Hepatocyte (in vitro differentiated cells): ENCODE measurements around the gene ADAM10.

ENCODE experiments used
- CTCF ChIP-seq: fragments of 200-600 bp; sonication (generic); IDR thresholded peaks from 2 replicates; pipeline ENCODE4 v1.5.1; 2016; ENCODE audit warnings: antibody characterized with exemption, mild to moderate bottlenecking; ENCODE audit not compliant: poor library complexity
- EZH2phosphoT487 ChIP-seq: fragments of 200-600 bp; sonication (generic); IDR thresholded peaks from one replicate; pipeline ENCODE4 v1.6.1; 2018; ENCODE audit warnings: antibody characterized with exemption, mild to moderate bottlenecking, low read depth, moderate library complexity; ENCODE audit not compliant: unreplicated experiment, severe bottlenecking

DNA sequence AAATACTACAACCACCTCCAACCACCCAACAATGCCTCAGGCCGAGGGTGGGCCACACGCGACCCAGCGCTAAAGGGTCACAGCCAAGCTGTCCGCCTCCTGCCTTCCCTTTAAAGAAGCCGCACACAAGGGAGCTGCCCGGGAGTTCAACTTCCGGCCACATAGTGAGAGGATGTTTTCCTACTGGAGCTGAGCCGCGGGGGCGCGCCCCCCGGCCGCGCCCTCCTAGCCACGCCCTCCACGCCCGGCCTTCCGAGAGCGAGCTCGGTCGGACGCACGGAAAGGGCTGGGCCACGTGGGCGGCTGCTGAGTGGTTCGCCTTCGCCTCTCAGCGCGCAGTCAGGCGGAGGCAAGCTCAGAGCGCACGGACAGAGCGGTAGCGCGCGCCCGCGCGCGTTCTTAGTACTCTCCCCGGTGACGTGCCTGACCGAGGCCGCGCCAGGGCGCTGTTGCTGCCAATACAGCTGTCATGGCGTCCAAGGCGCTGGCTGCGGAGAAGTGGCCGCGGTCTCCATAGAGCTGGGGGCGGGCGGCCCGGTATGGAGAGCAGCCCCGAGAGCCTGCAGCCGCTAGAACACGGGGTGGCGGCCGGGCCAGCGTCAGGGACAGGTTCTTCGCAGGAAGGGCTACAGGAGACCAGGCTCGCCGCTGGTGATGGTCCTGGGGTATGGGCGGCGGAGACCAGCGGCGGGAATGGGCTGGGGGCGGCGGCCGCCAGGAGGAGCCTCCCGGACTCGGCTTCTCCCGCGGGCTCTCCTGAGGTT lies 21.5 kb upstream of the ADAM10 start, which contains the start of gene MINDY2:
- TF ChIP-seq CTCF = peak; percentile 38
- TF ChIP-seq EZH2phosphoT487 = no peak
